ENCODE data around the gene ZER1. TPM values are rescaled to one million over a fixed set of nuclear protein-coding genes. Genes with fewer than 3 reads are reported as not detected.

The ZER1 gene
- total RNA-seq, 2 experiments from 2014 or later, result 14.9 to 17.8 TPM

GRCh38 chr9:128706045-128706444 is 65.7 kb downstream of the ZER1 start:
- no peaks in the 10 kb centered on the region for H3K27me3 Mint-ChIP-seq
- ChIA-PET POLR2A (interaction anchor here (0.6 to 1.4 kb wide), 6 partner anchors 8 to 982 kb away, joined by 3 to 5 read pairs (median 4); partner anchors contain the start of gene ZDHHC12), CTCF (interaction anchor here (1.0 to 1.5 kb wide), 2 partner anchors 9 to 27 kb away, joined by 3 read pairs; no protein-coding TSS in a partner anchor)
- ATAC-seq, result no peak
- H3K36me3 Mint-ChIP-seq (ENCODE audit: low read depth), result no peaks in the 10 kb centered on the region
- intact Hi-C loops (cut with micrococcal nuclease), result no loop called here
- no peak for TF ChIP-seq CTCF (IDR thresholded peaks at IDR 0.05)
- H3K27ac Mint-ChIP-seq, result no peak overlapping the region
- no peak for DNase-seq
- no peaks in the 10 kb centered on the region for H3K9me3 Mint-ChIP-seq
- H3K4me1 Mint-ChIP-seq (ENCODE audit: low read depth), result peaks cover 12% of the 10 kb centered on the region
- H3K4me3 Mint-ChIP-seq, result no peak overlapping the region

- TF ChIP-seq CTCF (IDR thresholded peaks at IDR 0.05), result no peak
- H3K4me3 Mint-ChIP-seq, result no peak overlapping the region
- CTCF ChIA-PET, result interaction anchor here (1.0 to 1.9 kb wide), 3 partner anchors 8 to 224 kb away, joined by 3 to 4 read pairs (median 3); partner anchors contain the start of gene ZDHHC12
- H3K36me3 Mint-ChIP-seq (ENCODE audit: low read depth), result no peaks in the 10 kb centered on the region
- peaks cover 13% of the 10 kb centered on the region for H3K4me1 Mint-ChIP-seq (ENCODE audit: low read depth)
- POLR2A ChIA-PET, result interaction anchor here (0.6 to 1.4 kb wide), 7 partner anchors 8 to 185 kb away, joined by 3 to 5 read pairs (median 3); partner anchors contain the start of gene ZDHHC12
- H3K27me3 Mint-ChIP-seq, result no peaks in the 10 kb centered on the region
- DNase-seq (no peak), ATAC-seq (no peak)
- no peak overlapping the region for H3K27ac Mint-ChIP-seq
- no peaks in the 10 kb centered on the region for H3K9me3 Mint-ChIP-seq
- intact Hi-C loops (cut with micrococcal nuclease), result no loop called here
Observed at GRCh38 chr9:128705051-128705965, 66.4 kb downstream of the ZER1 start.

GRCh38 chr9:128704356-128704670 is 67.4 kb downstream of the ZER1 start:
- POLR2A ChIA-PET, result interaction anchor here (1.1 to 1.2 kb wide), 2 partner anchors 12 to 22 kb away, joined by 3 to 4 read pairs; no protein-coding TSS in a partner anchor
- no peak for TF ChIP-seq CTCF (IDR thresholded peaks at IDR 0.05)
- Mint-ChIP-seq H3K36me3 (ENCODE audit: low read depth) (no peaks in the 10 kb centered on the region), H3K27me3 (no peaks in the 10 kb centered on the region), H3K27ac (no peak overlapping the region), H3K4me1 (ENCODE audit: low read depth) (peaks cover 13% of the 10 kb centered on the region), H3K9me3 (no peaks in the 10 kb centered on the region), H3K4me3 (no peak overlapping the region)
- intact Hi-C loops (cut with micrococcal nuclease), result no loop called here
- no peak for DNase-seq
- no peak for ATAC-seq
- CTCF ChIA-PET, result interaction anchor here (1.4 to 1.9 kb wide), 2 partner anchors 20 to 84 kb away, joined by 3 to 4 read pairs; partner anchors contain the start of gene ZDHHC12

GRCh38 chr9:128703616-128704355 is 67.9 kb downstream of the ZER1 start:
- ATAC-seq, result no peak
- DNase-seq, result no peak
- ChIA-PET CTCF (interaction anchor here (1.4 to 1.9 kb wide), 2 partner anchors 20 to 85 kb away, joined by 3 to 4 read pairs; partner anchors contain the start of gene ZDHHC12), POLR2A (interaction anchor here (1.1 to 1.2 kb wide), 3 partner anchors 12 to 69 kb away, joined by 3 to 4 read pairs (median 4); no protein-coding TSS in a partner anchor)
- Mint-ChIP-seq H3K27me3 (no peaks in the 10 kb centered on the region), H3K27ac (no peak overlapping the region), H3K36me3 (ENCODE audit: low read depth) (no peaks in the 10 kb centered on the region), H3K4me1 (ENCODE audit: low read depth) (peaks cover 13% of the 10 kb centered on the region), H3K4me3 (peak overlapping the region; percentile 79), H3K9me3 (no peaks in the 10 kb centered on the region)
- TF ChIP-seq CTCF (IDR thresholded peaks at IDR 0.05), result no peak
- intact Hi-C loops (cut with micrococcal nuclease), result no loop called here
